Daoy (cell line): ENCODE measurements around the gene CCT3. TPM values are rescaled to one million over a fixed set of nuclear protein-coding genes. Genes with fewer than 3 reads are reported as not detected.
A peak's percentile ranks its signal among the peaks of the same experiment; 100 is the strongest.
"Not testable (repeated sequence)": the region's sequence is repeated elsewhere in the genome, so short reads cannot be mapped to it uniquely, and the experiment has no call there.

ENCODE experiments used
- DNase-seq: peaks from one replicate; pipeline ENCODE4 v3.0.0-alpha.2; 2015; ENCODE audit warnings: low read depth
- total RNA-seq: library from RNA; depleted of rRNA; stranded (reverse); fragments of >200 nt; shearing (Covaris generic); gene quantifications from 2 replicates; pipeline ENCODE4 v1.2.3, GENCODE V29; 2014

Gene CCT3
- total RNA-seq, 1 experiment from 2014 or later: 676 TPM

- DNase-seq: peak; percentile 33
Observed at GRCh38 chr1:156368889-156369684, 31.0 kb upstream of the CCT3 start, which contains the start of gene RHBG. Gene RHBG, plus strand, starts transcription at chr1:156369211. Its CDS starts 39 bp downstream, at chr1:156369250.

GRCh38 chr1:156368157-156368658 lies 30.1 kb upstream of the CCT3 start:
- no peak for DNase-seq

GRCh38 chr1:156367383-156368156 lies 29.5 kb upstream of the CCT3 start:
- no peak for DNase-seq

GRCh38 chr1:156366378-156367166 lies 28.5 kb upstream of the CCT3 start:
- no peak for DNase-seq

DNA sequence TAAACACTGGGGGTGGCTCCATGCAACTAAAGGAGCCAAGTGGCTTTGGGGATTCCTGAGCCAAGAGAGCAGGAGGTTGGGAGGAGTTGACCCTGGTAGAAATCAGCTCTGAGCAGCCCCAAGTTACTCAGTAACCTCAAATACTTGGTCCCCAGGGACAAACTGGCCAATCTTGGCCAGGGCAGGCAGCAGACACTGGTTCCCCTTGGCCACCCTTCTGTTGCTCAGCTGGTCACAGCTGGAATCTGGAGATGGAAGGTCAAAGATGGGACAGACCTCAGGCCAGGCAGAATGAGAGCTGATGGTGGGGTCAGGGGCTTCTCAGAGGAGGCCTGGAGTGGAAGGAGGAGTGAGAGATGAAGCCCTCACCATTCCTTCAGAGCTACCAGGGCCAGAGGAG lies 27.7 kb upstream of the CCT3 start:
- DNase-seq: no peak

GRCh38 chr1:156360534-156360933 lies 22.4 kb upstream of the CCT3 start:
- DNase-seq: no peak

DNA sequence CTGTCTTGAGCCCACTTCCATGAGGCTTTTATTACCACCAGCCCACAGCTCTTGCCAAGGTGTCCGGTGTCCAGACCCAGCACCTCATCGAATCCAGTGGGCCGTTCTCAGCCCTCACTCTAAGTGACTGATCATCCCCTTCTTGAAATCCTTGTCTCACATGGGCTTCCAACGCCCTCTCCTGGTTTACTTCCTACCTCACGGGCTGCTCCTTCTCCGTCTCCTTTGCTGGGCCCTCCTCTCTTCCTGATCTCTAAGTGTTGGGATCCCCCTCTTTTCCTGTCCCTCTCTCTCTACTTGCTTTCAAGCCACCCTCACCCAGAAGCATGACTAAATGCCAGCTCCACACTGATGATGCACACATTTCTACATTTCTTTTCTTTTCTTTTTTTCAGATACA lies 21.9 kb upstream of the CCT3 start:
- DNase-seq: peak; percentile 34

GRCh38 chr1:156359249-156359648 lies 21.2 kb upstream of the CCT3 start:
- DNase-seq: no peak

GRCh38 chr1:156358641-156359040 lies 20.5 kb upstream of the CCT3 start:
- DNase-seq: no peak

DNA sequence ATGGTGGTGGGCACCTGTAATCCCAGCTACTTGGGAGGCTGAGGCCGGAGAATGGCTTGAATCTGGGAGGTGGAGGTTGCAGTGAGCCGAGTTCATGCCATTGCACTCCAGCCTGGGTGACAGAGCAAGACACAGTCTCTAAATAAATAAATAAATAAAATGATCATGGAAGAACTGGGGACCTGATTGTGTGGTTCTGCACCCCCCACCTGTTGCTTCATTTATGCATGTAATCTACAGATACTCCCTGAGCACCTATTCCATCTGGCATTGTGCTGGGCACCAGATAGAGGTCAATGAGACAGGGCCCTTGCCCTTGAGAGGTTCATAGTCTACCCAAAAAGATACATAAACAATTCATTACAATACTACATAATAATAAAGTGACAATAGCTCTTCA lies 19.9 kb upstream of the CCT3 start:
- DNase-seq: no peak

DNA sequence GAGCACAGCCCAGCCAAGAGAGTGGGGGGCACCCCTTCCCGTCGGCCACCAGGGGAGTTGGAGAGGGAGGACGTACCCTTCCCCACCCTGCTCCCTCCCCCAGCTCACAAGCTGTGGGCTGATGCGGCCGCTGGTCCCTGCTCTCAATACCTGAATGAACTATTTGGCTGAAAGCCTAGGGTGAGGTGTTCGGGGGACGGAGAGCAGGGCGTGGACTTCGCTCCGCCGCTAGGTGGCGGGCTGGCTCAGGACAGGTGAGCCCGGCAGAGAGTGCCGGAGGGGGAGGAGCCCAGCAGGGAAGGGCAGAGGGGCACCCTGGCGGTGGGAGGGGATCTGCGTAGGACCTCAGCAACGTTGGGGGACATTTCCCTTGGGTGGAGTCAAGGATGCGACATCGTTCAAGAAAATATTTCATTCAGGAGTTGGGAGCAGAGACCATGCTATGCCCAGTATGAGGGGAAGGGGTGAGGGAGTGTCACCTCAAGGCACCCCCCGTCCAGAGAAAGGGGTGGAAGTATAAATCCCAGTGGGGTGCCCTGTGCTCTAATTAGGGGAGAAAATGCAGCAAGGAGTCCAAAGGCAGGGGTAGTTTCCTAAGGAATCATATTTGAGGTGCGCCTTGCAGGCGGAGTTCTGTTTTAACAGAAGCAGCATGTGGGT lies 18.9 kb upstream of the CCT3 start:
- DNase-seq: peak; percentile 71

DNA sequence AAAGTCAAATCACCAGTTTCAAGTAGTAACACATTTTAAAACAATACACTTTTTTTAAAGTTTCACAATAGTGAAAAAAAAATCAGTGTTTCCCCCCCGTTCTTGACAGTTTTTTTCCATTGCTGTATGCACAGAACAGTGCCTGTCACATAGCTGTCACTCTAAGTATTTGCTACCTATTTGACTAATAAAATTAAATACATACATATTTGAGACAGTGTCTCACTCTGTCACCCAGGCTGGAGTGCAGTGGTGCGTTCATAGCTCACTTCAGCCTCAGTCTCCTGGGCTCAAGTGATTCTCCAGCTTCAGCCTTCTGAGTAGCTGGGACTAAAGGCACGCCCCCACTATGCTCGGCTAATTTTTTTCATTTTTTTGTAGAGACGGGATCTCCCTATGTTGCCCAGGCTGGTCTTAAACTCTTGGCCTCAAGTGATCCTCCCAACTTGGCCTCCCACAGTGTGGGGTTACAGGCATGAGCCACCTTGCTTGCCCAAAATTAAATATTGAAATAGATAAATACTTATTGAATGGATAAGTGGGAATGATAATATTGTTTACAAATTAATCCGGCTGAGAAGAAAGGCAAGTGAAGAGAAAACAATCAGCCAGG lies 18.3 kb upstream of the CCT3 start:
- no peak for DNase-seq

DNA sequence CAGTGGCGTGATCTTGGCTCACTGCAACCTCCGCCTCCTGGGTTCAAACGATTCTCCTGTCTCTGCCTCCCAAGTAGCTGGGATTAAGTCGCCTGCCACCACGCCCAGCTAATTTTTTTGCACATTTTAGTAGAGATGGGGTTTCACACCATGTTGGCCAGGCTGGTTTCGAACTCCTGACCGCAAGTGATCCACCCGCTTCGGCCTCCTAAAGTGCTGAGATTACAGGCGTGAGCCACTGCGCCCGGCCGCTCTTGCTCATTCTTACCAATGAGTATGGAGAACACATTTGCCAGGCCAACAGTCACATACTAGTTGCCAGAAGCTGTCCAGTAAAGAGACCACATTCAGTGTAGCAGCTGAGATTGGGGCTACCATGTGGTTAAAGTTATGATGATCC lies 14.4 kb upstream of the CCT3 start:
- DNase-seq: not testable (repeated sequence)

- DNase-seq: no peak
Observed at GRCh38 chr1:156347331-156347730, 9.2 kb upstream of the CCT3 start.

DNA sequence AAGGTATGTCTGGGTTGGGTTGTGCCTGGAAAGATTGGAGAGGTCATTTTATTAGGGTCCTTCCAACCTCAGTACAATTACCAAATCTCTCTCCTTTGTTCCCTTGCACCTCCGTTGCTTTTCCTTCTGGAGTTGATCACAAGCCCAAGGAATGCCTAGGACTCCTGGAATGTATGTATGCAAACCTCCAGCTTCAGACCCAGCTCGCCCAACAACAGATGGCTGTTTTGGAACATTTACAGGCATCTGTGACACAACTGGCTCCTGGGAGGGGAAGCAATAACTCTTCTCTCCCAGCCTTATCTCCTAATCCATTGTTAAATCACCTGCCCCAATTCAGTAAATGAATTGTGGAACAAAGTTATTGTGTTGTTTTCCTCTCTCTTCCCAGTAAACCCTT lies 8.5 kb upstream of the CCT3 start:
- DNase-seq: no peak

- DNase-seq: not testable (repeated sequence)
Observed at GRCh38 chr1:156346035-156346434, 7.9 kb upstream of the CCT3 start.

DNA sequence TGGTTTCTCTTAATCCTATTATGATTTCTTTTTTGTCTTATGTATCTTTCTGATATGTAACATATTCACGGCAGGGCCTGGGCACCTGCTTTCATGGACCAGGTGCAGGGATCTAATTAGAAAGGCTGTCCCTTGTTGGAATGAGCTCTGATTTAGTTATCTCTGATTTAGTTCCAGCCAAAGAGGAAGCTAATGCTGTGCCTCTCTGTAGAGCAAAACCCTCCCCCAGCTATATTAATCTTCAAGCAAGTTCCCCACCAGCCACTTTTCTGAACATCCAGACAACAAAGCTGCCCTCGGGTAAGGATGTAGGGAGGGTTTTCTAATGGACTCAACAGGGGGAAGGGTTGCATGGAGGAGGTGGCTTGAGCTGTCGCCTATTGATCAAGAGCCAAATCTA lies 6.3 kb upstream of the CCT3 start:
- DNase-seq: no peak

GRCh38 chr1:156342166-156342955 lies 4.3 kb upstream of the CCT3 start:
- no peak for DNase-seq

- DNase-seq: no peak
Observed at GRCh38 chr1:156337888-156338179, 258 bp downstream of the CCT3 start.
